GF-D8 (cell line): Measurements from ENCODE around the gene PISD.
A peak's percentile ranks its signal among the peaks of the same experiment; 100 is the strongest.

ENCODE experiments used
- DNase-seq: peaks from one replicate; lab custom pipeline; 2025; lab: John Stamatoyannopoulos, UW

PISD gene

GRCh38 chr22:31652911-31653684 is 8.9 kb downstream of the PISD start:
- DNase-seq, result no peak

DNA sequence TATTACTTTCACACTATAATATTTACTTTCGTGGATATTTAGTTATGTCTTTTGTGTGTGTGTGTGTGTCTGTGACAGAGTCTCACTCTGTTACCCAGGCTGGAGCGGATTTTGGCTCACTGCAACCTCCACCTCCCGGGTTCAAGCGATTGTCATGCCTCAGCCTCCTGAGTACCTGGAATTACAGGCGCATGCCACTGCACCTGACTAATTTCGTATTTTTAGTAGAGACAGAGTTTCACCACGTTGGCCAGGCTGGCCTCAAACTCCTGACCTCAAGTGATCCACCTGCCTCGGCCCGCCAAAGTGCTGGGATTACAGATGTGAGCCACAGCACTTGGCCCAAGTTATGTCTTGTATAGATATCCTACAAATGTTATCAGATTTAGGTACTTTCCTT is 9.9 kb downstream of the PISD start:
- no peak for DNase-seq

DNA sequence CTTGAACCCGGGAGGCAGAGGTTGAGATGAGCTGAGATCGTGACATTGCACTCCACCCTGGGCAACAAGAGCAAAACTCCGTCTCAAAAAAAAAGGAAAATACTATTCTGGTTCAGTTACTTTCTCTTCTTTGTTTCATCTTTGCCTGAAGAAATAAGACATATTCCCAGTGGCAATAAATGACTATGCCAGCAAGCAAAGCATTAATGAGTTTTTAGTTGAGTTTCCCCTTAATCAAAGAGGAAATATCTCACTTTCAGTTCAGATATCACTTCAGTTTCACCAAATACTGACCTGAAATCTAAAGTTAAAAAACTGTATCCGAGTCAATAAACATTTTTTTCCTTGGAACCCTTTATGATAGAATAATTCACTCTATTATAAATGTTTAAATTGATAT is 10.4 kb downstream of the PISD start:
- no peak for DNase-seq

- peak; percentile 53 for DNase-seq
Measured at GRCh38 chr22:31650391-31650790, 11.6 kb downstream of the PISD start.

DNA sequence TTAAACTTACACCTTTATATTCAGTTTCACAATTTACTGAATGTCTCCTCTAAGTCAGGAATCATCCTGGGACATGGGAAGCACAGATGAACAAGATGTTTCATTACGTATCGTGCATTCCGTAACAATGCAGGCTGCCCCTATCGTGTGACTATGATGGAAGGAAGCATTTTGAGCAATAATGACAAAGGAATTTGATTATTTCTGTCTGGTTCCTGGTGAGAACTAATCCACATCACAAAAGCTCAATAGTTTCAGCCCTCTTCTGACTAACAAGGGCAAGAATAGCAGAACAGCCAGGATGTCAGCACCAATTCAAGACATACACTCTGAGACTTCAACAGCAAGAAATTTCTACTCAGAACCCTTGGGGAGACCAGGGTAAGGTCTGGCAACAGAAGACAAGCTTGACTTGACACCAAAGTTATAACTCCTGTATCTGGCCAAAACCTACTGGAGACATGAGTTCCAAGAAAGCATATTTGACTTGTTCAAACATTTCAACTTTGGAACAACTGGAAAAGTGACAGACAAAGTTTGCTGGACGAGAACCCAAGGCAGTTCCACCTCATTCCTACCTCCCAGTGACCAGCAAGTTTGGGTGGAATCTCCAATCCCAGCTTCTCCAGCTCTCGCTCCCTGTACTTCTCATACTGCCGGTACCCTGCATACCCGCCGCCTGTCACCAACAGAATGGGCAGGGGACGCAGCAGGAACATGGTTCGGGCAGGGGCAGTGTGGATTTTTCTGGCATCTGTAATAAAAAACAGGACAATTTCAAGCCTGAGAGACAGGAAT is 14.3 kb downstream of the PISD start:
- DNase-seq, result no peak

GRCh38 chr22:31647066-31647465 is 14.9 kb downstream of the PISD start:
- no peak for DNase-seq

DNA sequence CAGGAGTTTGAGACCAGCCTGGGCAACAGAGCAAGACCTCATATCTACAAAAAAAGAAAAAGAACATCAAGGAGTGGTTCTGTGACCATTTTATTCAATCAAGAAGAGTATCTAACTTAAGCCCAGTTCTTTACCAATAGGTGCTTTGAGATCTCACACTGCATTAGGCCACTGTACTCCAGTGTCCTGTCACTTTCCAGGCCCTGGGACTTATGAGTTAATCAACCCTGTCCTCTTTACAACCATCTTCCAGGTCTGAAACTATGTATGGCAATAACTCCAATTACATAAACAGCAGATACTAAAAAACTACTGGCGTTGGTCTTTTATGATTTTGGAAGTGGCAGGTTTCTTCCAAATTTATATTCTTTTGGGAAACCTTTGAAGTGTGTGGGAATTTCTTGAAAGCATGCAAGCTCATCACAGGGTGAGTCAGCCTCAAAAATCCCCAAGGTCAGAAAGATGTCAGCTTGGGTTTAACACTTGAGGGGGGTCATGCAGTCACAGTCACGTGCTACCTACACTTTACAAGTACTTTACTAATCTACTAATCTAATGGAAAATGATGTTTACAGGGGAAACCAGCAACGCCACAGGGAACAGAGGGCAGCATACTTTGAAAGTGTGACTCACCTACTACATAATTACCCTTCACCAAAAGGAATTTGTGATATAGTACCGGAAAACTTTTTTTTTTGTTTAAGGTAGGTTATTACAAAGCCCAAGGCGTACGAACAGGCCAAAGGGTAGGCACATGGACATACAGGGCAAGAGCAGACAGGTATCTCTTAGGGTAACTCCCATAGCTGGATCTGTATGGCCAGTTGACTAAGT is 15.6 kb downstream of the PISD start:
- no peak for DNase-seq

DNA sequence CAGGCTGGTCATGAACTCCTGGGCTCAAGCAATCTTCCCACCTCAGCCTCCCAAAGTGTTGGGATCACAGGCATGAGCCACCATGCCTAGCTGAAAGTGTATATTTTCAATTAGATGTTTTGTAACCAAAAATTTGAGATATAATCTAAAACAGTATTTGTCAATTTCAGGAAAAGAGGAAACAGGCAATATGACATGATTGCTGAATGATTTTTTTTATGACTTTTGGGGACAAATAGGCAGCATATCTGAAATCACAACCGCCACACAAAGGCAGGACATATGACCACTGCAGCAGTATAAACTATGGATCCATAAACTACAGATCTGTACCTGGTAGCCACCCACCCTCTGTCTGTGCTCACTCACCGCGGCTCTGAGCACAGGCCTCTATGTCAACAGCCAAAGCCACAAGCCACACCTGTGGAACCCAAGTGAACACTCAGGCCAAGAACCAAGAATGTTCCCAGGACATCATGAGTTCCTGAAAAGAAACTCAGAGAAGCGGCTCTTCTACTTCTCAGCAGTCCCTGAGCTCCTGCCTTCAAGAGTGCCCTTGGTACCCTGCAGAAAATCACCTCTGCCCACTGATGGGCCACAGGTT is 22.5 kb downstream of the PISD start:
- peak; percentile 29 for DNase-seq

GRCh38 chr22:31637891-31638618 is 24.0 kb downstream of the PISD start:
- peak; percentile 91 for DNase-seq

DNA sequence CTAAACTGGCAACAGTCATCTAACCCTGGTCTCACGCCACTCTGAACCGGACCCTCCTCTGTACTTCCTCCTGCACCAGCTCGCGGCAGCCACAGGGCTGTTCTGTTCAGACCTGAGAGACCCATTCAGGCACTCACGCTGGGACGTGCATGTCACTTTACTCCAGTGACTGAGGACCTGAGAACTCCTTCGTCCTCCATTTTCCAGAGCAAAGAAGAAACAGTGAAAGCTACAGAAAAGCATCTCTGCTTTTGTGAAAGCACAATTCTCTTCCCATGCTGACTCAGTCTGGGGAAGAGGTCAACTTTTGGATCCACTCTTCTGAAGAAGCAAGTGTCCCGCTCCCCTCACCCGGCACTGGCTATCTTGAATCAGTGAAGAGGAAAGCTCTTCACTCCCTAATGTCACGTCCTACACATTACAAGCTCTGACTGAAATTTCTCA is 24.5 kb downstream of the PISD start:
- DNase-seq, result peak; percentile 51

- no peak for DNase-seq
Measured at GRCh38 chr22:31635638-31636306, 26.2 kb downstream of the PISD start.

DNA sequence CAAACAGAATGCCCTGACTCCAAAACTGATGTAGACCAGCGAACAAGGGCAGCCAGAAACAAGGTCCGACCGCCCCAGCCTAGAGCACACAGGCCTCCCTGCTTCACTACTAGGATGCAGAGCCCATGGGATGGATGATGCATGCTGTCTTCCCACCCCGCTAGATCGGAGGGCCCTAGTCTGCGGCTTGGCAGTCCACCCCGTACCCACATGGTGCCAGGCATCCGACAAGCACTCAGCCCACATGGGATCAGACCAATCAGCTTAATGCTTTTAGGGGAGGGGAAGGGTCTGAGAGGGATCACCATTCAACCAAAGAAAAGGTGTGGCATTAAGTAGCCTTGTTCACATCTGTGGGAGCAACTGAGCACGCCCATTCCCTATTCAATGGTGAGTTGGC is 30.6 kb downstream of the PISD start:
- no peak for DNase-seq

- peak; percentile 78 for DNase-seq
Measured at GRCh38 chr22:31630331-31631329, 31.4 kb downstream of the PISD start.

GRCh38 chr22:31629741-31630184 is 32.3 kb downstream of the PISD start:
- no peak for DNase-seq

GRCh38 chr22:31628969-31629708 is 32.9 kb downstream of the PISD start:
- DNase-seq, result no peak

GRCh38 chr22:31628362-31628761 is 33.7 kb downstream of the PISD start:
- DNase-seq, result no peak

GRCh38 chr22:31627223-31627731 is 34.7 kb downstream of the PISD start:
- no peak for DNase-seq

GRCh38 chr22:31626427-31627150 is 35.4 kb downstream of the PISD start:
- DNase-seq, result no peak
